Measurements from ENCODE around the gene HAS3.

HAS3 gene

GRCh38 chr16:69069504-69069903 lies 35.9 kb upstream of the HAS3 start:
- Histone ChIP-seq H3F3A (ENCODE audit: control insufficient read depth, insufficient read depth) (no peaks in the 10 kb centered on the region), H3K4me2 (ENCODE audit: low read length) (no peak overlapping the region), H3K9me3 (ENCODE audit: control insufficient read depth, insufficient read depth, low read length) (no peaks in the 10 kb centered on the region), H3K27me3 (ENCODE audit: control insufficient read depth, low read length) (no peaks in the 10 kb centered on the region), H3K9me2 (replicated peaks; ENCODE audit: control insufficient read depth, low read length) (no peaks in the 10 kb centered on the region), H3K4me3 (ENCODE audit: low read length) (no peak overlapping the region), H3K27ac (ENCODE audit: low read depth, low read length) (no peak overlapping the region), H3K79me2 (ENCODE audit: control insufficient read depth, low read length) (no peaks in the 10 kb centered on the region), H3K36me3 (ENCODE audit: control insufficient read depth, low read length) (no peaks in the 10 kb centered on the region), H4K20me1 (ENCODE audit: control insufficient read depth, insufficient read depth, low read depth, low read length) (no peaks in the 10 kb centered on the region), H3K4me1 (ENCODE audit: control insufficient read depth, low read length) (peaks cover 6% of the 10 kb centered on the region)
- TF ChIP-seq, protein P1, sequence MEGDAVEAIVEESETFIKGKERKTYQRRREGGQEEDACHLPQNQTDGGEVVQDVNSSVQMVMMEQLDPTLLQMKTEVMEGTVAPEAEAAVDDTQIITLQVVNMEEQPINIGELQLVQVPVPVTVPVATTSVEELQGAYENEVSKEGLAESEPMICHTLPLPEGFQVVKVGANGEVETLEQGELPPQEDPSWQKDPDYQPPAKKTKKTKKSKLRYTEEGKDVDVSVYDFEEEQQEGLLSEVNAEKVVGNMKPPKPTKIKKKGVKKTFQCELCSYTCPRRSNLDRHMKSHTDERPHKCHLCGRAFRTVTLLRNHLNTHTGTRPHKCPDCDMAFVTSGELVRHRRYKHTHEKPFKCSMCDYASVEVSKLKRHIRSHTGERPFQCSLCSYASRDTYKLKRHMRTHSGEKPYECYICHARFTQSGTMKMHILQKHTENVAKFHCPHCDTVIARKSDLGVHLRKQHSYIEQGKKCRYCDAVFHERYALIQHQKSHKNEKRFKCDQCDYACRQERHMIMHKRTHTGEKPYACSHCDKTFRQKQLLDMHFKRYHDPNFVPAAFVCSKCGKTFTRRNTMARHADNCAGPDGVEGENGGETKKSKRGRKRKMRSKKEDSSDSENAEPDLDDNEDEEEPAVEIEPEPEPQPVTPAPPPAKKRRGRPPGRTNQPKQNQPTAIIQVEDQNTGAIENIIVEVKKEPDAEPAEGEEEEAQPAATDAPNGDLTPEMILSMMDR (IDR thresholded peaks at IDR 0.05; ENCODE audit: low read depth, low read length, poor library complexity, severe bottlenecking): no peak

DNA sequence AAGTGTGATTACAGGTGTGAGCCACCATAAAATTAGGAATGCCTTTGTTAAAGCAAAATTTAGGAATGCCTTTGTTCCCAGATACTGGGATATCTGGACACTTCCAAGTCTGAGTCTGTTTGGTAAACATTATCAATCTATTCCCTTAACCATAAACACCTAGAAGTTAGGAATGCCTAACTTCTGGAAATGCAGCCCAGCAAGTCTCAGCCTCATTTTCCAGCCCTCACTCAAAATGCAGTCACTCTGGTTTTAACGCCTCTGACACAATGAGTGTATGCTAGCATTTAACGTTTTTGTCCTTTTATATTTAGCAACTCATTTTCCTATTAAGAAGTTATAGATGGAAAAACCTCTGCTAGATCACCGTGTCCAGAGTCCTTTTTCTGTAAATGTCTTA lies 34.4 kb upstream of the HAS3 start:
- Histone ChIP-seq H3K36me3 (ENCODE audit: control insufficient read depth, low read length) (no peaks in the 10 kb centered on the region), H3K27me3 (ENCODE audit: control insufficient read depth, low read length) (no peaks in the 10 kb centered on the region), H4K20me1 (ENCODE audit: control insufficient read depth, insufficient read depth, low read depth, low read length) (no peaks in the 10 kb centered on the region), H3K4me1 (ENCODE audit: control insufficient read depth, low read length) (peaks cover 6% of the 10 kb centered on the region), H3K79me2 (ENCODE audit: control insufficient read depth, low read length) (no peaks in the 10 kb centered on the region), H3K4me3 (ENCODE audit: low read length) (no peak overlapping the region), H3K4me2 (ENCODE audit: low read length) (no peak overlapping the region), H3K27ac (ENCODE audit: low read depth, low read length) (no peak overlapping the region), H3F3A (ENCODE audit: control insufficient read depth, insufficient read depth) (no peaks in the 10 kb centered on the region), H3K9me2 (replicated peaks; ENCODE audit: control insufficient read depth, low read length) (no peaks in the 10 kb centered on the region), H3K9me3 (ENCODE audit: control insufficient read depth, insufficient read depth, low read length) (no peaks in the 10 kb centered on the region)
- TF ChIP-seq EZH2phosphoT487 (IDR thresholded peaks at IDR 0.05; ENCODE audit: borderline replicate concordance, low read length): no peak
- TF ChIP-seq, protein P1 (IDR thresholded peaks at IDR 0.05; ENCODE audit: low read depth, low read length, poor library complexity, severe bottlenecking): no peak

DNA sequence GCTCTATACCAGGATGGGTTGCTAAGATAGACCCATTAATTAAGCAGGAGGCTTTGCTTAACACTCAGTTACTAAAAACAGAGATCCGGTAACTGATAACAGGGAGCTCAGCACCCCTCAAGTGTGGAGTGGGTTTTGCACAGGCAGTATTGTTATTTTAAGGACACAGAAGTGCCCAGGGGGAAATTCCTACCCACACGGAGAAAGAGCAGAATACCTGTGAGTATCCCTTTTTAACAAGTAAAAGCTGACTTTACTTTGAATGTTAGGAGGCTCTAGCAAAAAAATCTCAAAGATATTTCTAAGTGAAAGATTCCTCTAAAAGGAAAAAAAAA lies 32.8 kb upstream of the HAS3 start:
- no peak overlapping the region for H3K27ac ChIP-seq (ENCODE audit: low read depth, low read length)
- TF ChIP-seq EZH2phosphoT487 (IDR thresholded peaks at IDR 0.05; ENCODE audit: borderline replicate concordance, low read length): no peak
- TF ChIP-seq, protein P1 (IDR thresholded peaks at IDR 0.05; ENCODE audit: low read depth, low read length, poor library complexity, severe bottlenecking): no peak
- H4K20me1 ChIP-seq (ENCODE audit: control insufficient read depth, insufficient read depth, low read depth, low read length): no peaks in the 10 kb centered on the region
- H3K27me3 ChIP-seq (ENCODE audit: control insufficient read depth, low read length): no peaks in the 10 kb centered on the region
- H3K4me2 ChIP-seq (ENCODE audit: low read length): no peak overlapping the region
- peaks cover 6% of the 10 kb centered on the region for H3K4me1 ChIP-seq (ENCODE audit: control insufficient read depth, low read length)
- H3K36me3 ChIP-seq (ENCODE audit: control insufficient read depth, low read length): no peaks in the 10 kb centered on the region
- no peaks in the 10 kb centered on the region for H3K9me3 ChIP-seq (ENCODE audit: control insufficient read depth, insufficient read depth, low read length)
- H3K4me3 ChIP-seq (ENCODE audit: low read length): no peak overlapping the region
- no peaks in the 10 kb centered on the region for H3K9me2 ChIP-seq (replicated peaks; ENCODE audit: control insufficient read depth, low read length)
- no peaks in the 10 kb centered on the region for H3F3A ChIP-seq (ENCODE audit: control insufficient read depth, insufficient read depth)
- H3K79me2 ChIP-seq (ENCODE audit: control insufficient read depth, low read length): no peaks in the 10 kb centered on the region

DNA sequence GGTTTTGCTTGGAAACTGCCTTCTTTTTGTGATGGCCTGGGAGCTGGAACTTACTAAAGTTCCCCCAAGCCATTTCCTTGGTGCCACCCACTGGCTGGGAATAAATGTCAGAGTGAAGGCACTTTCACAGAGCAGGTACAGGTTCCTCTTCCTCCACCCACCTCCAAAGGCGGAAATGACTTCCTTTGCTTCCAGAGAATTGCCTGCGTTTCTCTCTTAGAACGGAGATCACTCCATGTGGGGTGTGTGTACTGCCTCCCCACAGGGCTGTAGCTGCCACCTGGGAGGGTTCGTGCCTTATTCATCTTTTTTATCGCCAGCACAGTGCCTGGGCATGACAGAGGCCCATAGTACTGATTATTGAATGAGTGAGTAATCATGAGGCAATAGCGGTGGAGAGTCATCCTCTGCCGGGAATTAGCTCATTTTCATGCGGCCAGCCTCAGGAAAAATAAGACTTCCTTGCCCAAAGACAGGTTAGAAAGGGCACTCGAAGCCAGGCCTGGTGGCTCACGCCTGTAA lies 32.2 kb upstream of the HAS3 start:
- H4K20me1 ChIP-seq (ENCODE audit: control insufficient read depth, insufficient read depth, low read depth, low read length): no peaks in the 10 kb centered on the region
- no peaks in the 10 kb centered on the region for H3K79me2 ChIP-seq (ENCODE audit: control insufficient read depth, low read length)
- H3K27me3 ChIP-seq (ENCODE audit: control insufficient read depth, low read length): no peaks in the 10 kb centered on the region
- no peak overlapping the region for H3K4me2 ChIP-seq (ENCODE audit: low read length)
- no peak for TF ChIP-seq EZH2phosphoT487 (IDR thresholded peaks at IDR 0.05; ENCODE audit: borderline replicate concordance, low read length)
- TF ChIP-seq, protein P1 (IDR thresholded peaks at IDR 0.05; ENCODE audit: low read depth, low read length, poor library complexity, severe bottlenecking): no peak
- H3K9me3 ChIP-seq (ENCODE audit: control insufficient read depth, insufficient read depth, low read length): no peaks in the 10 kb centered on the region
- no peaks in the 10 kb centered on the region for H3F3A ChIP-seq (ENCODE audit: control insufficient read depth, insufficient read depth)
- peaks cover 6% of the 10 kb centered on the region for H3K4me1 ChIP-seq (ENCODE audit: control insufficient read depth, low read length)
- H3K27ac ChIP-seq (ENCODE audit: low read depth, low read length): no peak overlapping the region
- no peak overlapping the region for H3K4me3 ChIP-seq (ENCODE audit: low read length)
- no peaks in the 10 kb centered on the region for H3K9me2 ChIP-seq (replicated peaks; ENCODE audit: control insufficient read depth, low read length)
- no peaks in the 10 kb centered on the region for H3K36me3 ChIP-seq (ENCODE audit: control insufficient read depth, low read length)
